Peyer's patch (tissue), 4 donors: ENCODE data around the gene RCCD1.

ENCODE experiments used
- CTCF ChIP-seq, 6 experiments: fragments of 450-650 bp in 4 of 6; fragments of 200-600 bp in 2 of 6; sonication (generic) in 1 of 6; IDR thresholded peaks; one replicate each; pipeline ENCODE4 v1.5.1; 2017 to 2019; ENCODE audit warnings: antibody characterized with exemption in 6 of 6, mild to moderate bottlenecking in 3 of 6, moderate library complexity in 1 of 6
- POLR2A ChIP-seq, 2 donors: fragments of 450-650 bp; IDR thresholded peaks; one replicate each; pipeline ENCODE4 v1.5.1; 2017; ENCODE audit warnings: antibody characterized with exemption in 2 of 2, mild to moderate bottlenecking in 2 of 2, moderate library complexity in 2 of 2

- TF ChIP-seq CTCF (IDR thresholded peaks at IDR 0.05) (no peak), POLR2A (IDR thresholded peaks at IDR 0.05) (no peak)
Measured at GRCh38 chr15:90916461-90916860, 38.2 kb upstream of the RCCD1 start.
